HG02678 (cell line): ENCODE results near the gene ZNF500.

Source experiments
- ATAC-seq: cut with Tn5 transposase; IDR thresholded peaks from one replicate; pipeline ENCODE4 v1.9.1; 2021; ENCODE audit warnings: mild to moderate bottlenecking, moderate library complexity; ENCODE audit not compliant: unreplicated experiment

The ZNF500 gene

DNA sequence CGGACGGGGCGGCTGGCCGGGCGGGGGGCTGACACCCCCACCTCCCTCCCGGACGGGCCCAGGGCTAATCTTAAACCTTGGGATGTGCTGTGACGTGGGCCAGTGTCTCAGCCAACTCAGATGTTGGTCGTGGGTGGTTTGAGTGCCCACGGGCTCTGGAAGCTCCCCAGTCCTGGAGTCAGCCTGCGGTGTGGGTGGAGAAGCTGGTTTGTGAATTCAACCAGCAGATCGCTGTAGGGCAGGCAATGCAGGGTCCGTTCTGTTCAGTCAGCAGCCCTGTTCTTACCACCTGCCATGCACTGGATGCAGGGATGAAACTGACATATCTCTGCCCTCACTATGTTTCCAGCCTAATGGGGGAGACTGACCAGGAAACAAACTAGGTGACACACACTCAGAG lies 8.0 kb upstream of the ZNF500 start:
- no peak for ATAC-seq

DNA sequence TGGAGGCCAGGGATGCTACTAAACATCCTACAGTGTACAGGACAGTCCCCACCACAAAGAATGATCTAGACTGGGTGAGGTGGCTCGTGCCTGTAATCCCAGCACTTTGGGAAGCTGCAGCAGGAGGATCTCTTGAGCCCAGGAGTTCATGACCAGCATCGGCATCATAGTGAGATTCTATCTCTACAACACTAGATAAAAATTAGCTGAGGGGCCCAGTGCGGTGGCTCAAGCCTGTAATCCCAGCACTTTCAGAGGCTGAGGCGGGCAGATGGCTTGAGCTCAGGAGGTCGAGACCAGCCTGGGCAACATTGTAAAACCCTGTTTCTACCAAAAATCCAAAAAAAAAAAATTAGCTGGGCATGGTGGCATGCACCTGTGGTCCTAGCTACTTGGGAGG lies 5.4 kb upstream of the ZNF500 start:
- no peak for ATAC-seq

DNA sequence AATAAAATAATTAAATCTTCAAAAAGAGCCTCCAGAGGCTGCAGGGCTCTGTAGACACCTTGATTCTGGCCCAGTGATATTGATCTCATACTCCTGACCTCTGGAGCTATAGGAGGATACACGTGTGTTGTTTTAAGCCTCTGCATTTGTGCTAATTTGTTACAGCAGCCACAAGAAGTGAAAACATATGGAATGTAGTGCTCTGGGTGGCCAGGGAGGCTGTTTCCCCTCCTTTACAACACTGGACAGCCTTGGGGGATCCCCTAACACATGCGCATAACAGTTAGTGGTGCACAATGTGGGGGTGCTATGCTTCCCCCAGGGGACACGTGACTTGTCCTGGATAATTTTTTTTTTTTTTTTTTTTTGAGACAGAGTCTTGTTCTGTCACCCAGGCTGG lies 4.7 kb upstream of the ZNF500 start:
- no peak for ATAC-seq

DNA sequence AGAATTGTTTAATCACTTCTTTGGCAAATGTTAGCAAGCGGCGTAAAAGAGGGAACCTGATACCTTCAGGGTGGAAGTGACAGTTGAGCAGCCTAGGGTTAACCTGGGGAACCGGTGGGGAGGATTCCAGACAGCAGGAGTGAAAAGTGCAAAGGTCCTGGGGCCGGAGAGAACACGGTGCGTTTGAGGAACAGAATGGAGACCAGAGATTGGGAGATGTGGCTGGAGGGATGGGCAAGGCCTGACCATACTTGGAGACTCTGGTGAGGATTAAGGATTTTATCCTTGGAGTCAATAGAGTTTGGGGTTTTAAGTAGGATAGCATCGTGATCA lies 2.3 kb upstream of the ZNF500 start:
- ATAC-seq, result no peak

DNA sequence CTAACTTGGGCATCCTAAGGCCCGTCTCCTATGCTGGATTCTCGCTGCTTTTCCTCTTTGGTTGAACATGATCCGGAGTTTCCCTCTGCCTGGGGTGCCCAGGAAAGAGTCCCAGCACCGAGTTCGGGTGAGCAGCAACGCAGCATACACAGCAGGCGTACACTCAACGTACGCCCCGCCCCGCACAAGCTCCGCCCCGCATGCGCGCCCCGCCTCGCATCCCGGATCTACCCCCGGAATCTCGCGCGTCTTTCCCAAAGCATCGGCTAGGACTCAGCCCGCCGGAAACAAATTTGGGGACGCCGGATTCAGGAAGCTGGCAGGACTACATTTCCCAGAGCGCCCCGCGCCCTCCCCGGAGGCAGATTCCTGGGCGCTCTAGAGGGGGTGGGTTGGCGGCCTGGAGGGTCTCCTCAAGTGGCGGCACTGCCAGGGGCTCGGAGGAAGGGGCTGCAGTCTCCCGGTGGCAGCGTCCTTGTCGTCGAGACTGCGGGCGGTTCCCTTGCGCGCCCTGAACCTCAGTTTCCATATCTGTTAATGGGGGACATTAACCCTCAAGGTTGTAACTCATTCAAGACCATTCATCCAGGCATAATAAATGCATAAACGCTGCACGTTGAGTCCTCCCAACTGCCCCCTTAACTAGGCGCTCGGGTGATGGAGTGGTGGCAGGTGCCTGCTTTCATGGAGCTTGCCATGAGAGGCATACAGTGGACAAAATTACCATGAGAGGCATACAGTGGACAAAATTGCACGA lies 1.8 kb upstream of the ZNF500 start:
- ATAC-seq, result peak; percentile 73

DNA sequence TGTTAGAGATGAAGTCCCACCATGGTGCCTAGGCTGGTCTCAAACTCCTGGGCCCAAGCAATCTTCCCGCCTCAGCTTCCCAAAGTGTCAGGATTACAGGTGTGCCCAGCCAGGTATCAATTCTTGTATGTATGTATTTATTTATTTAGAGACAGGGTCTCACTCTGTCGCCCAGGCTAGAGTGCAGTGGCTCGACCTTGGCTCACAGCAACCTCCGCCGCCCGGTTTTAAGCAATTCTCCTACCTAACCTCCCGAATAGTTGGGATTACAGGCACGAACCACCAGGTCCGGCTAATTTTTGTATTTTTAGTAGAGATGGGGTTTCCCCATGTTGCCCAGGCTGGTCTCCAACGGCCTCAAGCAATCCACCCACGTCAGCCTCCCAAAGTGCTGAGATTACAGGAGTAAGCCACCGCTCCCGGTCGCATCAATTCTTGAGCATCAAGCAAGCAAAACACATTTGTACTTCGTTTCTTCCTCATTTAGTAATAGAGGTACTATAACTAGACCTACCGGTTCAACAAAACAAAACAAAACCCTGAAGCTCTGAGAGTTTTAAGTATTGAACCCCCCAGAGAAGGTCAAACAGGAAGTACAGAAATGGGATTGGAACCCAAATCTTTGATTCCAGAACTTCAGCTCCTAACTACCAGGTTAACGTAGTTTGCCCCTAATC lies 1.0 kb upstream of the ZNF500 start:
- ATAC-seq, result no peak

DNA sequence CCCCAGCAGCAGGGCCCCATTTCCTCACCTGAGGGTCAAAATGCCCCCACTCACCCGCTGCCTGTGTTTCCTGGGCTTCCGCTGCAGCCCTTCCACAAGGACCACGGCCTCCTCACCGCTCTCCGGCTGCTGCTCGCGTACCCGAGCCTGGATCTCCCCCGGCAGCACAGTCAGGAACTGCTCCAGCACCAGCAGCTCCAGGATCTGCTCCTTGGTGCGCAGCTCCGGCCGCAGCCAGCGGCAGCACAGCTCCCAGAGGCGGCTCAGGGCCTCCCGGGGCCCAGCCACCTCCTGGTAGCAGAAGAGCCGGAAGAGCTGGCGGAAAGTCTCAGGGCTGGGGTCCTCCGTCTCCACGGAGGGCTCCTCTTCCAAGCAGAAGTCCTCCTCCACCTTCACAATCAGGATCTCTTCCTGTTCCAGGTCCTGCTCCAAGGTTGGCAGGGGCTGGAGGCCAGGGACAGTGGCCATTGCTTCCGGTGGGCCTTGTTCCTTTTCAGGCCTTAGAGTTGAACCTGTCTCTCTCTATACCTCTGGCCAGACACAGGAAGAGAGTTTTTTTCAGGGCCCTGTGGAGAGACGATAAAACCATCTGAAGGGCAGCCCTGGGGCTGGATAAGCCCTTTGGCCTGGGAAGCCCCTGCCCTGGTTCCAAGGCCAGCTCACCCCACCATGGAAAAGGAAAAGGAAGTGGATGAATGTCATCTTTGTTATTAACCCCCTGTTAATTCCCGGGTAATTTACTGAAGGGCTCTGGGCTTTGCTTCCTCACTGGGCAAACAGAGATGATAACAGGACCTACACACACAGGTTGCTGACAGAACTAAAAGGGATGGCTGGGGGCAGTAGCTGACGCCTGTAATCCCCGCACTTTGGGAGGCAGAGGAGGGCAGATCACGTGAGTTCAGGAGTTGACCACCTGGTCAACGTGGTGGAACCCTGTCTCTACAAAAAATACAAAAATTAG lies 1.2 kb downstream of the ZNF500 start:
- ATAC-seq, result no peak

DNA sequence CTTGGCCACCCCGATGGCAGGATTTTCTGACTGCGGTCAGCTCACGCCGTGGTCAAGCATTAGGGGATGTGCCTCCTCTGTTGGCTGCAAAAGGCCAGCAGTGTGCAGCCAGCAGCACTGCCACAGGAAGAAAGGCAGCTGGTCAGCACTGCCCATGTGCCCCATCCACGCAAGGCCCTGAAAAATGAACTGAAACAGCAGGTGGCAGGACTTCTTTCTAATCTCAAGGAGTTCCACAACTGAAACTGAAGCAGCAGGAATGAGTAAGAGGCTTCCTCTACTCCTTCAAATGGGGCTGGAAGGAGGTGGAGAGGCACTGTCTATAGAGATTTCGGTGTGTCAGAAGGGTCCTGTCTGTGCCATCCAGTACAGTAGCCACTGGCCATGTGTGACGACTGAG lies 3.2 kb downstream of the ZNF500 start:
- ATAC-seq, result no peak

DNA sequence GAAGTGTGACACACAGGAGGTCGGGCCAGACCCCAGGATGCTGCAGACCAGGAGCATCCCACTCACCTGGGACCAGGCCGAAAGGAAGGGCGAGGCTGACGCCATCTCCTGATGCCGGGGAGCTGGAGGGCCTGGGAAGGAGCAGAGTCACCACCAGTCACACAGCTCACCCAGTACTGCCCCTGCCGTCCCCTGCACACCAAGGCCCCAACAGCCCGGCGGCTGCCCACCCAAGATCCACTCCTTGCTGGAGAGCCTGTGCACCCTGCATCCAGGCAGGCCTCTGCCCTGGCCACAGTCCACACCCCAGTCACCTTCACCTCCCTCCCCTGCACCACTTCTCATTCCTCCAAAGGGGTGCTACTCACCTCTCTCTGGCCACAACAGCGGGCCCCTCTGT lies 4.8 kb downstream of the ZNF500 start:
- ATAC-seq, result no peak

DNA sequence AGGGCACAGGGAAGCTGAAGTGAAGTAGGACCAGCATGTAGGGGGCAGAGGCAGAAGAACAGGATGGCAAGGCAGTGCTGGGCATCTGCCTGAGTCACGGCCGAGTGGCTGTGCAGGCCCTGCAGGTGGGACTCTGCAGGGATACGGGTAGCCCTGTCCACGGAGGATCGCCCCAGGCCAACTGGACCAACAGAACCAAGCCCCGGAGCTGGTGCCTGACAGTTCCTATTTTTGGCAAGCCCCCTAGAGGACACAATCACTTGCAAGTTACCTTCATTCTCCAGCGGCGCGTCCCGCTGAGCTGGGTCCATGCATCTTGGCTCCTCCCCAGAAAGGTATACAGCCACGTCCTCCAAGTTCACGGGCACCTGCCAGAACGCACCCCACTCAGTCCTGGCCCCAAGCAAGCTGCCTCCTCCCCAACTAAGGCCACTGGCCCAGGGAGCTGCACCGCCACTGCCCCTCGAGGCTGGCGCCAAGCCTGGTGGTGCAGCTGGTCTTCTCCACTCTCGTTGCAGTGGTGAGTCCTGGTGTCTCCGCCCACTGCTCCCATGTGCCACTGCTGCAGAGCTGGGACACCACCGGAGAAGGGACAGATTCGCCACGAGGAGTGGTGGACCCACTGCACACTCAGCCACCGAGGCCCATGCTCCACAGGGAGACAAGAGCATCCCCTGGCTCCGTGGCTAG lies 6.6 kb downstream of the ZNF500 start:
- ATAC-seq, result no peak

DNA sequence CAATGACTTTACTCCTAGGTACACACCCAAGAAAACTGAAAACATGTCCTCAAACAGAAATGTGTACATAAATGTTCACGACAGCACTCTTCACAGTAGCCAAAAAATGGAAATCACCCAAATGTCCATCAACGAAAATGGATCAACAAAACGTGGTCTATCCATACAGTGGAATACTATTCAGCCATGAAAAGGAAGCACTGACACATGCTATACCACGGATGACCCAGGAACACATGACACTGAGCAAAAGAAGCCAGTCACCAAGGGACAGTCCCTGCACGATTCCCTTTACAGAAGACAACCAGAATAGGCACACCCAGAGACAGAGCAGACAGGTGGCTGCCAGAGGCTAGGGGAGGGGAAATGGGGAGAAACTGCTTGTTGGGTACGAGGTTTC lies 11.3 kb downstream of the ZNF500 start:
- no peak for ATAC-seq

DNA sequence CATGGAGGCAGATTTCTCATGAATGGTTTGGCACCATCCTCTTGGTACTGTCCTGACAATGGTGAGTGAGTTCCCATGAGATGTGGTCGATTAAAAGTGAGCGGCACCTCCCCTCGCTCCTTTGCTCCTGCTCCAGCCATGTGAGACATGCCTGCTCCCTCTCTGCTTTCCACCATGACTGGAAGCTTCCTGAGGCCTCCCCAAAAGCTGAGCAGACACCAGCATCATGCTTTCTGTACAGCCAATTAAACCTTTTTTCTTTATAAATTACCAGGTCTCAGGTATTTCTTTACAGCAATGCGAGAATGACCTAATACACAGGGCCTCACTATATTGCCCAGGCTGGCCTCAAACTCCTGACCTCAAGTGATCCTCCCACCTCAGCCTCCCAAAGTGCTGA lies 12.1 kb downstream of the ZNF500 start:
- no peak for ATAC-seq

DNA sequence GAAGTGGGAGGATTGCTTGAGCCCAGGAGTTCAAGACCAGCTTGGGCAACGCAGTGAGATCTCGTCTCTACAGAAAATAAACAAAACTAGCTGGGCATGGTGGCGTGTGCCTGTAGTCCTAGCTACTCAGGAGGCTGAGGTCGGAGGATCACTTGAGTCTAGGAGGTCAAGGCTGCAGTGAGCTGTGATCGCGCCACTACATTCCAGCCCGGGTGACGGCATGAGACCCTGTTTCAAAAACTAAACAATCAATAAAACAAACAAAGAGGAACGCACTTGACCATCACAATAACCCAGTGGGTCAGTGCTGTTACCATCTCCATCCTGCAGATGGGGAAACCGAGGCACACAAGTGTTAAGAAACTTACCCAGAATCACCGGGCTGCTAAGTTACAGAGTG lies 13.7 kb downstream of the ZNF500 start:
- ATAC-seq, result no peak

DNA sequence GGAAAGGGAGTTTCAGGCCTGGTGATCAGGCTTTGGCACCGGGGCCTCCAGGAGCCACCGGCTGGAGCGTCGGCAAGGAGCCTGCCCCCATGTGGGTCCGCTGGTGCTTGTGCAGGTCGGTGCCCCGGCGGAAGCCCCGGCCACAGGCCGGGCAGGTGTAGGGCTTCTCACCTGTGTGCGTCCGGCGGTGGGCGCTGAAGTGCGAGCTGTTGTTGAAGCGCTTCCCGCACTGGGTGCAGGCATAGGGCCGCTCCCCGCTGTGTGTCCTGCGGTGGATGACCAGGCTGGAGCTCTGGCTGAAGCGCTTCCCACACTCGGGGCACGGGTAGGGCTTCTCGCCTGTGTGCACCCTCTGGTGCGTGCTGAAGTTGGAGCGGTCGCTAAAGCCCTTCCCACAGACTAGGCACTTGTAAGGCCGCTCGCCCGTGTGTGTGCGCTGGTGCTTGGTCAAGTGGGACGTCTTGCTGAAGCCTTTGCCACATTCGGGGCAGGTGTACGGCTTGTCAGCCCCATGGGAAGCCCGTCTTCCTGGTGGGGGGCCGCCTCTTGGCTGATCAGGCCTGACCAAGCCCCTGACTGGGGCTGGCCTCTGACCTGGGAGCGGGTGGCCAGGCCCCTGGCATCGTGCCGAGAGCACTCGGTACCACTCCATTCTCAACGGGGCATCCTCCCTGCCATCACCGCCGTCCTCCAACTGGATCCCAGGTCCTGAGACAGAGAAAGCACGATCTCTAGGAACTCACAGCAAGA lies 14.4 kb downstream of the ZNF500 start:
- no peak for ATAC-seq

DNA sequence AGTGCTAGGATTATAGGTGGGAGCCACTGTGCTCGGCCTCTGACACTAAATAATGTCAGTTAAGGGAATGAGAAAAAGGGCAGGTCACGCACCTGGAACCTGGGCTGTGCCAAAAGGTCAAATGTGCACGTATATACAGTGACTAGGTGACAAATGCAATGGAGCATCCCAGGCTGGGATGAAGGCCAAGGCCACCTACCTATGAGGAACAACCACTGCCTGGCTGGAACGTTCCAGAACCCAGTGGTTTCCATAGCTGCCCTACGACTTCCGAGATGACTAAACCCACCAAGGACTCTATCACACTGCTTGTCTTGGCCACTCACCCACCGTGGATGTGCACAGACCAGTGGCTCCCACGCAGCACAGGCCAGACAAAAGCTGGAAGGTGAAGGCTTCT lies 16.1 kb downstream of the ZNF500 start:
- ATAC-seq, result no peak

DNA sequence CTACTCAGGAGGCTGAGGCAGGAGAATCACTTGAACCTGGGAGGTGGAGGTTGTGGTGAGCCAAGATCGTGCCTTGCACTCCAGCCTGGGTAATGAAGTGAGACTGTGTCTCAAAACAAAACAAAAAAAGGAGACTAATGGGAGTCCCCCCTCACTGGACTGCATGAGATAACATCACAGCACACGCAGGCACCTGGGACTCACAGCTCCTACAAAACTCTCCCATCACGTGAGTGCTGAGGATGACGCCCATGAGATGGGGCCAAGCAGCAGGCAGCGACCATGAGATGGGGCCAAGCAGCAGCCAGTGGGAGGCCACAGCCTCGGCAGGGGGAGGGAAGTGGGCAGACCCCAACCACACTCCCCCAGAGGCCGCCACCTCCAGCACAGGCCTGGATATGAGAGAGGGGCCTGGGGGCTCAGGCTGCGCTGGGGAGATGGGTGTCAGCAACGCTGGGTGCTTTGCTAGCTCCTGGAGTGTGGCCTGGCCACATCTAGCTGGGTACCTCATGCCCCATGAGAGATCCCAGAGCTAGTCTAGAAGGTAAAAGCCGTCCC lies 17.2 kb downstream of the ZNF500 start:
- no peak for ATAC-seq

DNA sequence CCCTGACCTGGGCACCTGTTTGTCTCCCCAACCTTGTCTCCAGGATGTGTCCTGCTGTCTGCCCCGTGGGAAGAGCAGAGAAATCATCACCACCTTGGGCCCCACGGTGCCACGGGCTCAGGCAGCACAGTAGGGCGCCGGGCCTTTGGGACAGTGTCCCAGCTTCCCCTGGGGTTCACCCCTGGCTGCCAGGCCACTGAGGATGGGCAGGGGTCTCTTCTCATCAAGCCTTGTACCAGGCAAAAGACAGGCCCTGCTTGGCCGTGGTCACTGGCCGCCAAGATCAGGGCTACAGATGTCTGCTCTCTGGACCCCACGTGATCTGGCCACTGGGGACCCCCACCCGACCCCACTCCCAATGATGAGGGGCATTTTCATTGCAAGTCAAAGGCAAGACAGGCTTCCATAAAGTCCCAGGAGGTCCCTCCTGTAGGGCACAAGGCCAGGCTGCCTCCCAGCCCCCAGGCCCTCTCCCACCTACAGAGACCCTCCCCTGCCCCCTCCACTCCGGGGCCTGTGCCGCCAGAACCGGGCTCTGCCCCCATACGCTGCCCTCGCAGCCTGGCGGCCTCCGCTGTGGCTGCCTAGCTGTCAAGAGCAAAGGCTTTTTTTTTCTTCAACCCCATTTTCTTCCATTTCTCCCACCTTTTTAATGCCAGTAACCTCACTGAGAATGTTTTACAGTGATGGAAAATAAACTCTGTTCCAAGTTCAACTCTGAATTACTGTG lies 18.1 kb downstream of the ZNF500 start:
- no peak for ATAC-seq

DNA sequence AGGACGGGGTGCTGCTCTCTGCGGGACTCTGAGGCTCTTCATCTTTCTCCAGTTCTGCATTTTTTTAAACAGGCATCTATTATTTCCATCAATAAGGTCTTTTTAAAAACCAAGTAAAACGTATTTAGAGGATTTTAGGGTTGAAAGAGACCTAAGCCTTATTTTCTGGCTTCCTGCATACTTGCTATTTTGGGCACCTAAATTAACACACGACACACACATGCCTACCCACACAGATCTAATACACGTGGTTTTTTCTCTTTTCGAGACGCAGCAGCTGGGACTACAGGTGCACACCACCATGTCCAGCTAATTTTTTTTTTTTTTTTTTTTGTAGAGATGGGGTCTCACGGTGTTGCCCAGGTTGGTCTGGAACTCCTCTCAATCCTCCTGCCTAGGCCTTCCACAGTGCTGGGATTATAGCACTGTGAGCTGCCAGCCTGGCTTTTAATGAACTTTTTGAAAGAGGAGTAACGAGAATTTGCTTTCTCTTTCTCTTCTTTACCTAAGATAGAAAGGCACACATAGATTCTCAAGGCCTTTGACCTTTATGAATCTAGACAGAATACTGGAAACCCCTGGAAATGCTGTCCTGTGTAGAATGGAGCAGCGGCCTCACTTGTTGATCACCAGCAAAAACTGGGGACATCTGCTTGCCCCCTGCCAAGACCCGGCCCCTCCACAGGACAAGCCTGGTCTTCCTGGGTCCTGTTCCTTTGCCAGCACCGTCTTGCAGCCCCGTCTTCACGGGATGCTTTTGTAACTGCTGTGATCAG lies 18.9 kb downstream of the ZNF500 start:
- ATAC-seq, result no peak
